Esophagus (tissue), 2 donors: ENCODE data around the gene SIGLEC7. TPM values are rescaled to one million over a fixed set of nuclear protein-coding genes. Genes with fewer than 3 reads are reported as not detected.

Experiments used
- H3K27ac ChIP-seq, 2 donors: one replicate each; pipeline ENCODE4 v1.5.1; 2013; ENCODE audit warnings: low read depth in 2 of 2, mild to moderate bottlenecking in 2 of 2, inconsistent platforms in 1 of 2, low read length in 1 of 2, moderate library complexity in 1 of 2
- H3K27me3 ChIP-seq, 2 donors: one replicate each; pipeline ENCODE4 v1.6.1; 2013; ENCODE audit warnings: low read length in 2 of 2, control low read depth in 1 of 2, mild to moderate bottlenecking in 1 of 2; ENCODE audit not compliant: insufficient read depth in 2 of 2, control insufficient read depth in 1 of 2
- H3K36me3 ChIP-seq, 2 donors: one replicate each; pipeline ENCODE4 v1.6.1; 2013; ENCODE audit warnings: low read length in 1 of 2; ENCODE audit not compliant: control insufficient read depth in 2 of 2, insufficient read depth in 2 of 2
- H3K4me1 ChIP-seq, 2 donors: one replicate each; pipeline ENCODE4 v1.6.1; 2013; ENCODE audit warnings: low read length in 1 of 2; ENCODE audit not compliant: control insufficient read depth in 2 of 2, insufficient read depth in 2 of 2
- H3K4me3 ChIP-seq, 2 donors: one replicate each; pipeline ENCODE4 v1.5.1; 2013; ENCODE audit warnings: low read length in 2 of 2, mild to moderate bottlenecking in 2 of 2, low read depth in 1 of 2, moderate library complexity in 1 of 2
- H3K9me3 ChIP-seq, 2 donors: one replicate each; pipeline ENCODE4 v1.6.1; 2013; ENCODE audit warnings: mild to moderate bottlenecking in 2 of 2, low read depth in 1 of 2, low read length in 1 of 2, moderate library complexity in 1 of 2; ENCODE audit not compliant: control insufficient read depth in 2 of 2, insufficient read depth in 1 of 2
- WGBS, 2 donors: extraction: QIAGEN DNeasy Blood & Tissue Kit; methylation state at CpG; one replicate each; pipeline ENCODE4 v1.1.7; 2013; 5-methylcytosine and 5-hydroxymethylcytosine counted together
- polyA plus RNA-seq, 2 donors: library from polyadenylated mRNA; stranded (reverse); fragments of 200-250 nt; gene quantifications; one replicate each; pipeline ENCODE4 v1.2.3, GENCODE V29; 2013
- donor health status: healthy with polysubstance abuse.
- donor health status: Bipolar disorder and iron deficiency.

Gene SIGLEC7
- polyA plus RNA-seq, 2 donors = 0.12 to 0.18 TPM

DNA sequence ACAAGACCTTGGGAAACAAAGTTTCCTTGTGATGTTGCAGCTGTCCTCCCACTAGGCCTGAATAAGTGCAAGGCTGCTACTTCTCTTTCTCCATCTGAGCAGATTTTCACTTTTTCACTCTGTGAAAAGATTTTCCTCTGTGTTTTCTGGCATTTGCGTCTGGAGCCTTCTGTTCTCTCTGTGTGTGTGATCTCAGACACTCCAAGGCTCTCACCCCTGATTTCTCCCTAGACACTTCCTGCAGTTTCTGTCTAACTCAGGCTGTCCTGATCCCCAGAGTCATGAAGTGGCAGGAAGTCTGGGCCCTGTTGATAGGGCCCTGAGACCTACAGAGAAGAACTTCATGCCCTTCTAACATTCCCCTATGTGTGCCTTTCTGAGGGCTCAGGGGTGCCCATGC is 37.2 kb downstream of the SIGLEC7 start:
- whole genome bisulfite sequencing, 2 donors = 38 to 46% methylated on average over 1 of the region's 1 CpG
- Histone ChIP-seq H3K27ac (no peak overlapping the region), H3K4me3 (no peak overlapping the region), H3K9me3 (no peaks in the 10 kb centered on the region), H3K27me3 (no peaks in the 10 kb centered on the region), H3K36me3 (no peaks in the 10 kb centered on the region), H3K4me1 (no peaks in the 10 kb centered on the region)

DNA sequence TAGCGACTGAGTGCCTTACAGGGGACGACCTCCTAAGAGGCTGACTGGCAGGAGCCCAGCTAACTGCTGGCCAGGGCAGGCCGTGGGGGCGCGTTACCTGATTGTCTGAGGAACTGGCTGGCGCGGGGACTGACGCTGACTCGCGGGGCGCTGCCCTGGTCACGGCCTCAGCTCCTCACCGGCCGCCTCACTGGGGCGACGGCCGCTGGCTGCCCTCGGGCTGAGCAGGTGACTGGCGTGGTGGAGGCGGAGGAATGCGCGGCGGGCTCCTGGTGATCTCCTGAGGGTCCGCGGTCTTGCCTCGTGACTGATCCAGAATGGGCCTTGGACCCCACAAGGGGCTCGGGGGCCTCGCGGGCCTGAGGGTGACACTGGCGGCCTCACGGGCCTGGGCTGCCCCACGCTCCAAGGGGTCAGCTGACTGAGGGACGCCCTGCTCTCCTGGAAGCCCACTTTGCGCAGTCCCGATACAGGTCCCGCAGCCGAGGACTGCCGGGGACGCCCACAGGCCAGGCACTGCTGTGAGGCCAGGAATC is 39.3 kb downstream of the SIGLEC7 start:
- Histone ChIP-seq H3K4me1 (no peaks in the 10 kb centered on the region), H3K4me3 (no peak overlapping the region), H3K27ac (no peak overlapping the region), H3K9me3 (no peaks in the 10 kb centered on the region), H3K36me3 (no peaks in the 10 kb centered on the region), H3K27me3 (no peaks in the 10 kb centered on the region)
- 91 to 92% methylated on average over 39 of the region's 39 CpGs for WGBS, 2 donors

DNA sequence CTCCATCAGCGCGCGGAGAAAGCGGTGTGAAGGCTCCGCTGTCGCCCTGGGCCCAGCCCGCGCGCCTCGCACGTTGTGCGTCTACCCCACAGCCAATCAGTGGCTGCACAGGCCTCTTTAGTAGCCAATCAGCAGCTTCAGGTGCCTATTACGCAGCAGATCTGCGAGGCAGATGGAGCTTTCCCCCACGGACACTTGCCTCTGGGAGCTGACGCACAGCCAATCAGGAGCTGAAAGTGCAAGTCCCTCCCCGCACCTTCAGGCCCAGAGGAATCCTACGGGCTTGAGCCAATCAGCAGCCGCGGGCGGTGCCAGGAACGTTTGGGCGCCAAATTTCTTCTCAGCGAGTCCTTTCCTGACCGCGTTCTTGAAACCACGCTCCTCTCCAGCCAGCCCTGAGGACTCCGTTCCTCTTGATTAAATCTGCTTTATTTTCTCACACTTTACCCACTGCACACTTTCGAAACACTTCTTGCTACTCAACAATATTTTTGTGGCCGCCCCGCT is 39.9 kb downstream of the SIGLEC7 start:
- Histone ChIP-seq H3K27ac (no peak overlapping the region), H3K9me3 (no peaks in the 10 kb centered on the region), H3K4me1 (no peaks in the 10 kb centered on the region), H3K27me3 (no peaks in the 10 kb centered on the region), H3K4me3 (no peak overlapping the region), H3K36me3 (no peaks in the 10 kb centered on the region)
- WGBS, 2 donors = 62 to 64% methylated on average over 31 of the region's 31 CpGs

DNA sequence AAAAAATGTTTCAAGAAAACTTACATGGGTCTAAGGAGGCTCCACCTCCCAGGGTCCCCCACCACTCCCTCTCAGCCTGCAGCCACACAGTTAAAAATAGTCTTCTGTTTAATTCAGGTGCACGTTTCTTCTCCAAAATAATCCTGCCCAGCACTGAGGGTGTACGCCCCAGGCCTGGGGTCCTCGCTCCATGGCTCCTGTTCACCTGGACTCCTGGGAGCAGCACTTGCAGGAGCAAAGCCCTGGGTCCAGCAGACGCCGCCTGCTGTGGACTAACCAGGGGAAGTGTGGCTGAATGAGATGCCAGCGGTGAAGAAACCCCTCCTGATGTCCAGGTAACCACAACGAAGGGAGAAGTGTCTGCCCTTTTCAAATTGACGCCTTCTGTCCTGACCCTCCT is 41.5 kb downstream of the SIGLEC7 start:
- no peaks in the 10 kb centered on the region for H3K9me3 ChIP-seq
- H3K4me1 ChIP-seq = no peaks in the 10 kb centered on the region
- 70 to 76% methylated on average over 8 of the region's 8 CpGs for WGBS, 2 donors
- H3K27ac ChIP-seq = no peak overlapping the region
- no peaks in the 10 kb centered on the region for H3K36me3 ChIP-seq
- no peaks in the 10 kb centered on the region for H3K27me3 ChIP-seq
- H3K4me3 ChIP-seq = no peak overlapping the region

DNA sequence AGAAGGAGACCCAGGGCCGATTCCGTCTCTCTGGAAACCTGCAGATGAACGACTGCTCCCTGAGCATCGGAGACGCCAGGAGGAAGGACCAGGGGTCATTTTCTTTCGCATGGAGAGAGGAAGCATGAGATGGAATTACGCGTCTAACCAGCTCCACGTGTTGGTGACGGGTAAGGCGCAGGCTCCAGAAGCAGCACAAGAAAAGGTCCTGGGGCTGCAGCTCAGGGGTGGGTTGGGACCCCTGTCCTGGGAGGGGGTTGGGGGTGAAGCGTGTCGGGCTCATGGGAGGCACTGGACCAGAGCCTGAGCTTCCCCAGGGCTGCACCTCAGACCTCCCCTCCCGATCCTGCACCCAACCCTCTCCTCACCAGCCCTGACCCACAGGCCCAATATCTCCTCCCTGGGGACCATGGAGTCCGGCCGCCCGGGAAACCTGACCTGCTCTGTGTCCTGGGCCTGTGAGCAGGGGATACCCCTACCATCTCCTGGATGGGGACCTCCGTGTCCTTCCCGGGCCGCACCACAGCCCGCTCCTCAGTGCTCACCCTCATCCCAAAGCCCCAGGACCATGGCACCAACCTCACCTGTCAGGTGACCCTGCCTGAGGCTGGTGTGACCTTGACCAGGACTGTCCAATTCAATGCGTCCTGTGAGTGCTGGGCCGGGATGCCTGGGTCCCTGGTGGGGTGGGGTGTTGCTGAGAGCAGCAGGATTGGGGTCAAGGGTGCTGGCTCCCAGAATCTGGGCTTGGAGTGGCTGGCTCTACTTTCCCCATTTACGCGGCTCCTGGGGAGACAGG is 43.2 kb downstream of the SIGLEC7 start:
- 82 to 84% methylated on average over 25 of the region's 25 CpGs for WGBS, 2 donors
- Histone ChIP-seq H3K9me3 (no peaks in the 10 kb centered on the region), H3K27me3 (no peaks in the 10 kb centered on the region), H3K27ac (no peak overlapping the region), H3K4me1 (no peaks in the 10 kb centered on the region), H3K36me3 (no peaks in the 10 kb centered on the region), H3K4me3 (no peak overlapping the region)

DNA sequence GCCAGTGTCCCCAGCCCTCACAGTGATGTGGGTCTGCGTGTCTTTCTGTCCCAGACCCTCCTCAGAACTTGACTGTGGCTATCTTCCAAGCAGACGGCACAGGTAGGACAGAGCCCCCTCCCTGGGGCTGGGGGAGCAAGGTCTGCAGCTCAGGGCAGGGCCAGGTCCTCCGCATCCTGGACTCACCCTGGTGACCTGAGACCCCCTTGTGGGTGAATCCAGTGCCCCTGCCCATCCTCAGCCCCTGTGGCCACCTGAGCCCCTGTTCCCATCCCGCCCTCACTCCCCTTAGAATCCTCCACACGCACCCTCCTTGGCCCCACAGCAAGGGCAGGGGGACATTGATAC is 43.7 kb downstream of the SIGLEC7 start:
- 79 to 83% methylated on average over 5 of the region's 5 CpGs for WGBS, 2 donors
- Histone ChIP-seq H3K27me3 (no peaks in the 10 kb centered on the region), H3K36me3 (no peaks in the 10 kb centered on the region), H3K9me3 (no peaks in the 10 kb centered on the region), H3K27ac (no peak overlapping the region), H3K4me3 (no peak overlapping the region), H3K4me1 (no peaks in the 10 kb centered on the region)

DNA sequence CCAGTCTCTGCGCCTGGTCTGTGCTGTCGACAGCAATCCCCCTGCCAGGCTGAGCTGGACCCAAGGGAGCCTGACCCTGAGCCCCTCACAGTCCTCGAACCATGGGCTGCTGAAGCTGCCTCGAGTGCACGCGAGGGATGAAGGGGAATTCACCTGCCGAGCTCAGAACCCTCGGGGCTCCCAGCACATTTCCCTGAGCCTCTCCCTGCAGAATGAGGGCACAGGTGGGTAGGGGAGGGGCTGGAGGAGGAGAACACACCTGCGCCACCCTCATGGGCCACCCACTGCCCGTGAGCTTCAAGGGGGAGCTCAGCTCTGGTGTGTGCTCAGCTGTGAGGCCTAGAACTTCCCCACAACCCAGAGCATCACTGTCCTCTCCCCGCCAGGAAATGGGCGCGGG is 44.2 kb downstream of the SIGLEC7 start:
- WGBS, 2 donors = 55 to 62% methylated on average over 13 of the region's 13 CpGs
- no peak overlapping the region for H3K27ac ChIP-seq
- H3K27me3 ChIP-seq = no peaks in the 10 kb centered on the region
- no peak overlapping the region for H3K4me3 ChIP-seq
- H3K9me3 ChIP-seq = no peaks in the 10 kb centered on the region
- H3K4me1 ChIP-seq = no peaks in the 10 kb centered on the region
- no peaks in the 10 kb centered on the region for H3K36me3 ChIP-seq

DNA sequence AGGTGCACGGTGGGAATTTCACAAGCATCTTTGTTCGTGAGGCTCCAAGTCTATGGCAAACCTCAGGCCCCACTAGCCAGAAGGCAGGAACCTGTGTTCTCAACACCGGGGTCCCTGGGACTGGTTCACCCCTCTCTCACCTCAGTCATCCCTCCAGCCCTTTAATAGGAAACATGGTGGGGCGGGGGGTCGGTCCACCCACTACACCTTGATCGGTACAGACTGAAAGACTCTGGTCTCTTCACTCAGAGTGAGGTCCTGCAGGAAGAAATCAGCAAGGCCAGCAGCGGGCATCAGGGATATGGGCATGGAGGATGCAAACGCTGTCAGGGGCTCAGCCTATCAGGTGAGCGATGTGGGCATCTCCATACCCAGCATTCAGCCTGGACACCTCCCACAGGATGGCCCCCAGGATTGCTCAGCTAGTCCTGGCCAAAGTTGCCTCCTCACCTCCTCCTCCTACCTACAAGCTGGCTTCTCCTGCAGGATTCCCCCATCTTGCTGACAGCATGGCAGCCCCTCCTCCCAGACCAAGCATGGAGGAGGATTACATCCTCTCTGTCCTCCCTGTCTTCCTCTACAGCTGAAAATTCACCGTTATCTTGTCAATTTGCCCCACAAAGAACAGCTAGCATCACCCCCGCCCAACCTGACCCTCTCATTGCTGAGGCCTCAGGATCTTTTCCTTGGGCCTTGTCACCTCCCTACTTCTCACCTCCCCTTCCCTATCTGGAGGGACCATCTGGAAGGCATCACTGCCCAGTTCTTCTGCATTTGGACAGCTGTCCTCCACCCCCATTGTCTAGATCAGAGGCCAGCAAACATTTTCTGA is 45.5 kb downstream of the SIGLEC7 start:
- H3K36me3 ChIP-seq = no peaks in the 10 kb centered on the region
- no peaks in the 10 kb centered on the region for H3K4me1 ChIP-seq
- no peaks in the 10 kb centered on the region for H3K27me3 ChIP-seq
- H3K27ac ChIP-seq = no peak overlapping the region
- no peaks in the 10 kb centered on the region for H3K9me3 ChIP-seq
- WGBS, 2 donors = 87 to 88% methylated on average over 11 of the region's 11 CpGs
- no peak overlapping the region for H3K4me3 ChIP-seq

DNA sequence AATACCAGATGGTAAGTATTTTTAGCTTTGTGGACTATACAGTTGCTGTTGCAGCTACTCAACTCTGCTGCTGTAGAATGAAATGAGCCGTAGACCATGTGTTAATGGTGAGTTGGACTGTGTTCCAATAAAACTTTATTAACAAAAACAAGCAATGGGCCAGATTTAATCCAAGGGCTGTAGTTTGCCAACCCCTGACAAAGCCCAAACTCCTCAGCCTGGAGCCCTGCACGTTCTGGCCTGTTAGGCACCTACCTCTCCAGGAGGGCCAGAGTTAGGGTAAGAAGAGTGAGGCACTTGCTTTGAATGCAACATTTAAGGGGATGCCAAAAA is 46.1 kb downstream of the SIGLEC7 start:
- 74 to 78% methylated on average over 2 of the region's 2 CpGs for WGBS, 2 donors
- Histone ChIP-seq H3K36me3 (no peaks in the 10 kb centered on the region), H3K27ac (no peak overlapping the region), H3K9me3 (no peaks in the 10 kb centered on the region), H3K4me3 (no peak overlapping the region), H3K4me1 (no peaks in the 10 kb centered on the region), H3K27me3 (no peaks in the 10 kb centered on the region)
